ENCODE data around the gene GPC3. TPM values are rescaled to one million over a fixed set of nuclear protein-coding genes. Genes with fewer than 3 reads are reported as not detected.

Gene GPC3
- total RNA-seq, 2 experiments from 2014 or later = 0.58 to 0.63 TPM

- no peak for ATAC-seq
- H3K36me3 Mint-ChIP-seq (ENCODE audit: low read depth) = no peaks in the 10 kb centered on the region
- ChIA-PET POLR2A (no interaction called here), CTCF (no interaction called here)
- H3K27ac Mint-ChIP-seq = no peak overlapping the region
- intact Hi-C loops (cut with micrococcal nuclease) = no loop called here
- no peaks in the 10 kb centered on the region for H3K27me3 Mint-ChIP-seq
- TF ChIP-seq, protein P1, sequence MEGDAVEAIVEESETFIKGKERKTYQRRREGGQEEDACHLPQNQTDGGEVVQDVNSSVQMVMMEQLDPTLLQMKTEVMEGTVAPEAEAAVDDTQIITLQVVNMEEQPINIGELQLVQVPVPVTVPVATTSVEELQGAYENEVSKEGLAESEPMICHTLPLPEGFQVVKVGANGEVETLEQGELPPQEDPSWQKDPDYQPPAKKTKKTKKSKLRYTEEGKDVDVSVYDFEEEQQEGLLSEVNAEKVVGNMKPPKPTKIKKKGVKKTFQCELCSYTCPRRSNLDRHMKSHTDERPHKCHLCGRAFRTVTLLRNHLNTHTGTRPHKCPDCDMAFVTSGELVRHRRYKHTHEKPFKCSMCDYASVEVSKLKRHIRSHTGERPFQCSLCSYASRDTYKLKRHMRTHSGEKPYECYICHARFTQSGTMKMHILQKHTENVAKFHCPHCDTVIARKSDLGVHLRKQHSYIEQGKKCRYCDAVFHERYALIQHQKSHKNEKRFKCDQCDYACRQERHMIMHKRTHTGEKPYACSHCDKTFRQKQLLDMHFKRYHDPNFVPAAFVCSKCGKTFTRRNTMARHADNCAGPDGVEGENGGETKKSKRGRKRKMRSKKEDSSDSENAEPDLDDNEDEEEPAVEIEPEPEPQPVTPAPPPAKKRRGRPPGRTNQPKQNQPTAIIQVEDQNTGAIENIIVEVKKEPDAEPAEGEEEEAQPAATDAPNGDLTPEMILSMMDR (IDR thresholded peaks at IDR 0.05) = no peak
- H3K9me3 Mint-ChIP-seq = no peaks in the 10 kb centered on the region
- no peak overlapping the region for H3K4me3 Mint-ChIP-seq
- no peaks in the 10 kb centered on the region for H3K4me1 Mint-ChIP-seq (ENCODE audit: low read depth)
- no peak for DNase-seq
Observed at GRCh38 chrX:133587071-133587470, 398.3 kb downstream of the GPC3 start.

- Mint-ChIP-seq H3K27ac (no peak overlapping the region), H3K9me3 (no peaks in the 10 kb centered on the region), H3K4me3 (no peak overlapping the region), H3K27me3 (no peaks in the 10 kb centered on the region), H3K4me1 (ENCODE audit: low read depth) (no peaks in the 10 kb centered on the region), H3K36me3 (ENCODE audit: low read depth) (no peaks in the 10 kb centered on the region)
- POLR2A ChIA-PET = no interaction called here
- TF ChIP-seq, protein P1 (IDR thresholded peaks at IDR 0.05) = no peak
- DNase-seq = no peak
- CTCF ChIA-PET = no interaction called here
- no peak for ATAC-seq
- intact Hi-C loops (cut with micrococcal nuclease) = no loop called here
Observed at GRCh38 chrX:133586443-133586842, 399.0 kb downstream of the GPC3 start.

DNA sequence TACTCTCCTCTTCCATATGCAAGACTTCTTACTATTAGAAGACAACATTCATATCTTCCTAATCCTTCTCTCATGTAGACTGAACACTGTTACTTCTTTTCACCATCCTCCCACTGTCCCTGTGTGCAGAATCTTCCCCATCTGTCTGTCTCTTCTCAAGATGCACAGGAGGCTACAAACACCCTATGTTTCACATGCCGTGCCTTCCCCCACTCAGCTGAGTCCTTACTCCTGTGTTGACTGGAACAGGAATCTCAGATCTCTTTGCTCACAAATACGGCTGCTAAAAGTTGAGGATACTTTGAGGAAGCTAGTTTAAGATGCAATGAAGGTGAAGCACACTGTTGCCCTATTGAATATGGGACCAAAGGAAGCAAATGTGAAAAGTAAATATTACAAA lies 401.6 kb downstream of the GPC3 start:
- H3K4me1 Mint-ChIP-seq (ENCODE audit: low read depth) = no peaks in the 10 kb centered on the region
- H3K36me3 Mint-ChIP-seq (ENCODE audit: low read depth) = no peaks in the 10 kb centered on the region
- TF ChIP-seq, protein P1 (IDR thresholded peaks at IDR 0.05) = no peak
- CTCF ChIA-PET = no interaction called here
- H3K27me3 Mint-ChIP-seq = no peaks in the 10 kb centered on the region
- POLR2A ChIA-PET = no interaction called here
- intact Hi-C loops (cut with micrococcal nuclease) = no loop called here
- no peaks in the 10 kb centered on the region for H3K9me3 Mint-ChIP-seq
- no peak overlapping the region for H3K4me3 Mint-ChIP-seq
- DNase-seq = no peak
- no peak overlapping the region for H3K27ac Mint-ChIP-seq
- no peak for ATAC-seq

DNA sequence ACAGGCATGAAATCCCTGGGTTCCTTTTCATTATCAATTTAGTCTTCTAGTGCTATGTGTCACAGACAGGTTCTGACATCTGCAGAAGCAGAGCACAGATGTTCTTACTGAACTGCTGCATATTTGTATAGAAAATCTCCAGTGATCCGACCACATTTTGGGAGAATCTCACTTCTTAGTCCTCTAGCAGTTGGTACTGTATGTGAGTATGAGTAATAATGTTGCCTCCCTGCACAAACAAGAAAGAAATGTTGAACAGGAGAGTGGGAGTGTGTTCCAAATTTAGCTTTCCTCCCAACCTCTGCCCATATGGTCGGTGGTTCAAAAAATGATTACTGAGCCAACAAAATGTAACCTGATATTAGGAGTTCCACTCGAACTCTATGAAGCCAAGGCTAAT lies 404.8 kb downstream of the GPC3 start:
- H3K27me3 Mint-ChIP-seq = no peaks in the 10 kb centered on the region
- no peak overlapping the region for H3K4me3 Mint-ChIP-seq
- no peaks in the 10 kb centered on the region for H3K4me1 Mint-ChIP-seq (ENCODE audit: low read depth)
- no peak overlapping the region for H3K27ac Mint-ChIP-seq
- DNase-seq (no peak), ATAC-seq (no peak)
- TF ChIP-seq, protein P1 (IDR thresholded peaks at IDR 0.05) = no peak
- intact Hi-C loops (cut with micrococcal nuclease) = no loop called here
- no peaks in the 10 kb centered on the region for H3K9me3 Mint-ChIP-seq
- H3K36me3 Mint-ChIP-seq (ENCODE audit: low read depth) = no peaks in the 10 kb centered on the region
- POLR2A ChIA-PET = no interaction called here
- CTCF ChIA-PET = no interaction called here

GRCh38 chrX:133579631-133580030 lies 405.8 kb downstream of the GPC3 start:
- DNase-seq = no peak
- TF ChIP-seq, protein P1 (IDR thresholded peaks at IDR 0.05) = no peak
- no peaks in the 10 kb centered on the region for H3K27me3 Mint-ChIP-seq
- no peak for ATAC-seq
- no peak overlapping the region for H3K4me3 Mint-ChIP-seq
- no peaks in the 10 kb centered on the region for H3K9me3 Mint-ChIP-seq
- H3K4me1 Mint-ChIP-seq (ENCODE audit: low read depth) = no peaks in the 10 kb centered on the region
- CTCF ChIA-PET = no interaction called here
- H3K27ac Mint-ChIP-seq = no peak overlapping the region
- POLR2A ChIA-PET = no interaction called here
- H3K36me3 Mint-ChIP-seq (ENCODE audit: low read depth) = no peaks in the 10 kb centered on the region
- intact Hi-C loops (cut with micrococcal nuclease) = no loop called here

Measured in activated CD8-positive, alpha-beta T cell treated with anti-CD3 and anti-CD28 coated beads for 36 hours (primary cell).